ENCODE measurements around the gene KBTBD7. TPM values are rescaled to one million over a fixed set of nuclear protein-coding genes. Genes with fewer than 3 reads are reported as not detected.

KBTBD7 gene
- total RNA-seq (10 to 100 TPM; 11.1 to 11.8 TPM), polyA plus RNA-seq (1 to 10 TPM; 4.9 to 7.8 TPM)

DNA sequence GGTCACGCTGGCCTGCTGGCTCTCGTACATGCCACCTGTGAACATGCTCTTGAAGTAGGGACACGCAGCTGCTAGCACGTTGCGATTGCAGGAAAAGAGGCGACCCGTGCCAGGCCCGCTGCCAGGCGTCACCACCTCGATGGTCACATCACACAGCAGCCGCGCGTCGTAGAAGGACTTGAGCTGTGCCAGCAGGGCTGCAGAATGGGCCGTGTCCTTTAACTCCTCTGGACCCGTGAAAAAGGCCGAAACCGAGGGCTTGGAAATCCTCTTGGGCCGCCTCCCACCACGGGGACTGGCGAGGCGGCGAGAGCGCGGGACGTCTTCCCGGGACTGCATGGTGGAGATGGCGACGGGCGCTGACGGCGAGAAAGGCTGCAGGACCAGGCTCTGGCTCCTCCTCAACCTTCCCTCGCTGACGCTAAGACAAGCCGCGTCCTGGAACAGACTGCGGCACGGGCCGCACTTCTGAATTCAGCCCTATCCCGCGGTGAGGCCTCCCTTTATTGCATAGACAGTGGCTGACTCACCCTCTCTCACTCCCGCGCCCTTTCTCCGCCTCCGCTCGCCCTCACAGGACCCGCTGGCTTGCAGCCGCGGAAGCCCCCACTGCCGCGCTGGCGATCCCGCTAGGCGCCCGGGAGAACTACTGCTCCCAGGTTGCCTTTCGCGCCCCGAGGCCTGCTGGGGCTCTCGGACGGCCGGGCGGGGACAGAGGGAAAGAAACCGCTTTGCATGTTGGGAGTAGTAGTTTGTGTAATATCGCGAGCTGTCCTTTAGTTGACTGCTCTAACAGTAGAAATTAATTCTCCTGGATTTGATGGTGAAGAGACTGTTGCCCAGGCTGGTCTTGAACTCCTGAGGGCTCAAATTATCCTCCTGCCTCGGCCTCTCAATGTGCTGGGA, at the start of gene KBTBD7:
Gene KBTBD7 (minus strand): TSS at position 651 of the 906 bp plus-strand sequence. CDS start 312 bp downstream, at position 339.
- intact Hi-C loops (cut with micrococcal nuclease): loop anchor here (1.0 to 5.0 kb wide), 6 partner anchors 62 to 272 kb away; partner anchors contain the start of genes KBTBD6, MTRF1, NAA16 and WBP4
- Mint-ChIP-seq H3K4me3 (peak within 1 kb of the TSS; percentile 93 to 97 (median 94)), H3K27ac (peak within 1 kb of the TSS; percentile 72 to 97 (median 92)), H3K4me1 (peaks cover 23 to 45% (median 33%) of the 10 kb centered on the region in 4 donors), H3K36me3 (peaks cover 18 to 19% of the 10 kb centered on the region in 2 donors), H3K9me3 (peaks cover 0 to 3% (median 0%) of the 10 kb centered on the region in 8 donors), H3K27me3 (no peaks in the 10 kb centered on the region)
- ChIA-PET POLR2A (ENCODE audit: partially characterized antibody) (interaction anchor here (1.0 to 1.5 kb wide), 3 partner anchors 62 to 175 kb away, joined by 3 to 7 read pairs (median 5); partner anchors contain the start of genes ELF1, KBTBD6 and MTRF1), CTCF (ENCODE audit: partially characterized antibody) (interaction anchor here (1.0 kb wide), 2 partner anchors 58 to 133 kb away, joined by 3 to 5 read pairs; no protein-coding TSS in a partner anchor)
- Histone ChIP-seq H3K4me1 (ENCODE audit: insufficient read depth, low read length) (peaks cover 29% of the 10 kb centered on the region), H3K9me3 (ENCODE audit: control insufficient read depth in 1 of 2, low read length in 2 of 2) (no peaks in the 10 kb centered on the region), H3K4me3 (ENCODE audit: low read length in 2 of 2) (peak within 1 kb of the TSS; percentile 18 to 94), H3K27me3 (ENCODE audit: insufficient read depth, low read length) (no peaks in the 10 kb centered on the region), H3K36me3 (ENCODE audit: insufficient read depth, low read length) (no peaks in the 10 kb centered on the region), H3K27ac (ENCODE audit: low read depth, low read length) (peak within 1 kb of the TSS; percentile 72)
- peak; percentile 83 to 90 (median 86) for DNase-seq

DNA sequence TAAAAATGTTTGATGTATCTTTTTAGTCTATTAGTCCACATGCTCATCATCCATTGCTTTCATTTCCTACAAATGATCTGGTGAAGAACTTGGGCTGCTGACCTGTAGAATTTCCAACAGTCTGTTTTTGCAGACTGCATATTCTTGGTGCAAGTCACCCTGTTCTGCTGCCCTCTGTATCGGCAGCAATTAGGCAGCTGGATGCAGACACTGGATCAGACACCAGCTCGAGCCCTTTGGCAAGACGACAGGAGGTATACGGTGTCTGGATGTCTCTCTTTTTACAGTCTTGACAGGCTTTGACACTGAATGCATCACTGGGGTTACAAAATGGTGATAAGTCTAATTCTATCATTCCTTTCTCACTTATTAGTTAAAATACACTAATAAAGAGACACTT, 47.3 kb upstream of the KBTBD7 start:
- Mint-ChIP-seq H3K4me3 (no peak overlapping the region), H3K4me1 (no peaks in the 10 kb centered on the region), H3K27me3 (no peaks in the 10 kb centered on the region), H3K27ac (no peak overlapping the region), H3K36me3 (peaks cover 18 to 27% of the 10 kb centered on the region in 2 donors), H3K9me3 (no peaks in the 10 kb centered on the region)
- intact Hi-C loops (cut with micrococcal nuclease): no loop called here
- Histone ChIP-seq H3K27ac (ENCODE audit: low read depth, low read length) (no peak overlapping the region), H3K27me3 (ENCODE audit: insufficient read depth, low read length) (no peaks in the 10 kb centered on the region), H3K9me3 (ENCODE audit: control insufficient read depth in 1 of 2, low read length in 2 of 2) (no peaks in the 10 kb centered on the region), H3K36me3 (ENCODE audit: insufficient read depth, low read length) (no peaks in the 10 kb centered on the region), H3K4me1 (ENCODE audit: insufficient read depth, low read length) (no peaks in the 10 kb centered on the region), H3K4me3 (ENCODE audit: low read length in 2 of 2) (no peak overlapping the region)
- POLR2A ChIA-PET (ENCODE audit: partially characterized antibody): no interaction called here
- no peak for DNase-seq
- CTCF ChIA-PET (ENCODE audit: partially characterized antibody): no interaction called here

DNA sequence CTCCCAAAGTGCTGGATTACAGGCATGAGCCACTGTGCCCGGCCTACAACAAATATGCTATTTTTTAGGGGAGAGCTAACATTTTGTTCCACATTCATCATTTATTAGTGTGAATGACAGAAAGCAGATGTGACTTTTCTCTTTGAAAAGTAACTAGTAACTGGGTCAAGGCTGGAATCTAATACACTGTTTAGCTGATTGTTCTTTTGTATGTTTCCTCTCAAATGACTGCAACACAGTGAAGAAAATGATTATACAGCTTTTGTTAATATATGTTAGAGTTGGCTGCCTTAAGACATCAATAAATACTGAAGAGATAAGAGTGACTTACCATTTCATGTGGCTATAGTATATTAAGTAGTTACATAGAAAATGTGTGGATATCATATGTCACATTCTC, 42.0 kb upstream of the KBTBD7 start:
- Histone ChIP-seq H3K4me3 (ENCODE audit: low read length in 2 of 2) (no peak overlapping the region), H3K9me3 (ENCODE audit: control insufficient read depth in 1 of 2, low read length in 2 of 2) (no peaks in the 10 kb centered on the region), H3K27me3 (ENCODE audit: insufficient read depth, low read length) (no peaks in the 10 kb centered on the region), H3K36me3 (ENCODE audit: insufficient read depth, low read length) (no peaks in the 10 kb centered on the region), H3K4me1 (ENCODE audit: insufficient read depth, low read length) (no peaks in the 10 kb centered on the region), H3K27ac (ENCODE audit: low read depth, low read length) (no peak overlapping the region)
- Mint-ChIP-seq H3K27me3 (no peaks in the 10 kb centered on the region), H3K36me3 (peaks cover 51 to 56% of the 10 kb centered on the region in 2 donors), H3K4me1 (peaks cover 0 to 2% (median 0%) of the 10 kb centered on the region in 4 donors), H3K4me3 (no peak overlapping the region), H3K9me3 (peaks cover 0 to 1% (median 0%) of the 10 kb centered on the region in 8 donors), H3K27ac (no peak overlapping the region)
- intact Hi-C loops (cut with micrococcal nuclease): no loop called here
- DNase-seq: no peak
- ChIA-PET POLR2A (ENCODE audit: partially characterized antibody) (no interaction called here), CTCF (ENCODE audit: partially characterized antibody) (interaction anchor here (0.9 kb wide), 1 partner anchor 183 kb away, joined by 3 read pairs; no protein-coding TSS in a partner anchor)

DNA sequence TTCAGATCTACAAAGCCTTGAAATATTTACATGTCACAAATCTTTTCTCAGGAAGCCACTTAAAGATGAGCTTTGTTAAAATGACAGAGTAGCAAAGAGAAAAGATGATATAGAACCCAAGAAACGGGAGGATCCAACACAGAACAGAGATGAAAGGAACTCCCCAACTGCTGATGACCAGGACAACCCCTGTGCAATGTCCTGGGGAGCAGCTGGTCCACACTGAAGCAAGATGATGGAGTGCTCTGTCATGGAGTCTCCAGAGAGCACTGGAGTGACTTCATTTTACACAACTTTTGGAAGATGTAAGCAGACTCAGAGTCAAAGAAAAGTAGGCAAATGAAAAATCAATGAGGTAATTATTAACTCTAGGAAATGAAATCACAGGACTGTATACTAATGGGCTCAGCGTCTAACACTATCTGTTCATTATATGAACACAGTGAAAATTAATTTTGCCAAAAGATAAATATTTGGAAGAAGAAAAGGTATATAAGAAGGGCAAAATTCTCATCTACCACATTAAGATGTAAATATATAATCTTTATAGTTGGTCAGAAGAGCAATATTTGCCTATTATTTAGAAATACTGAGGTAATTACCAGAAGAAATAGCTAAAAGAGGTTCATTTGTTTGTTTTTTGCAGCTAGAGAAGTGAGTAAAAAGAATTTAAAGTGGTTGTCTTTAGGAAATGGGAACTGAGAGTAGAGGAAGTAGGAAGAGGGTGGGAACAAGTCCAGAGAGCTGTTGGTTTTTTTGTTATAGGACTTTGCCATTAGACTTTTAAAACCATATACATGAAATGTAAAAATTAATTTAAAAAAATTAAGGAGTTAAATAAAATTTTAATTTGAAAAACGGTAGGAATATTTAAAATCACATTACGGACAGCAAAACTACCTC, 38.5 kb upstream of the KBTBD7 start:
- Histone ChIP-seq H3K9me3 (ENCODE audit: control insufficient read depth in 1 of 2, low read length in 2 of 2) (no peaks in the 10 kb centered on the region), H3K27me3 (ENCODE audit: insufficient read depth, low read length) (no peaks in the 10 kb centered on the region), H3K4me1 (ENCODE audit: insufficient read depth, low read length) (no peaks in the 10 kb centered on the region), H3K36me3 (ENCODE audit: insufficient read depth, low read length) (no peaks in the 10 kb centered on the region), H3K27ac (ENCODE audit: low read depth, low read length) (no peak overlapping the region), H3K4me3 (ENCODE audit: low read length in 2 of 2) (no peak overlapping the region)
- no peak overlapping the region for H3K4me3 Mint-ChIP-seq
- H3K36me3 Mint-ChIP-seq: peaks cover 41 to 45% of the 10 kb centered on the region in 2 donors
- H3K27me3 Mint-ChIP-seq: no peaks in the 10 kb centered on the region
- H3K9me3 Mint-ChIP-seq: peaks cover 0 to 1% (median 0%) of the 10 kb centered on the region in 8 donors
- peaks cover 0 to 2% (median 0%) of the 10 kb centered on the region in 4 donors for H3K4me1 Mint-ChIP-seq
- peak overlapping the region in 1 of 7 donors; percentile 79 for H3K27ac Mint-ChIP-seq
- CTCF ChIA-PET (ENCODE audit: partially characterized antibody): interaction anchor here (1.9 to 2.9 kb wide), 2 partner anchors 10 to 178 kb away, joined by 5 to 12 read pairs; no protein-coding TSS in a partner anchor
- POLR2A ChIA-PET (ENCODE audit: partially characterized antibody): no interaction called here
- no peak for DNase-seq
- intact Hi-C loops (cut with micrococcal nuclease): no loop called here

DNA sequence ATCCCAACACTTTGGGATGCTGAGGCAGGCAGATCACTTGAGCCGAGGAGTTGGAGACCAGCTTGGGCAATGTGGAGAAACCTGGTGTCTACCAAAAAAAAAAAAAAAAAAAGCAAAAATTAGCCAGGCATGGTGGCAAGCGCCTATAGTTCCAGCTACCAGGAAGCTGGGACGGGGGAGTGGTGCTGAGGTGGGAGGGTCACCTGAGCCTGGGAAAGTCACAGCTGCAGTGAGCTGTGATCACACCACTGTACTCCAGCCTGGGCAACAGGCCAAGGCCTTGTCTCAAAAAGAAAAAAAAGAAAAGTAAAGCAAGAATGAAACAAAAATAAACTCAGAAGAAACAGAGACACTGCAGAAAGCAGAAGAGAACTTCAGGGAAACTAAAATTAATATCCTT, 37.4 kb upstream of the KBTBD7 start:
- CTCF ChIA-PET (ENCODE audit: partially characterized antibody): interaction anchor here (2.9 kb wide), 1 partner anchor 9 kb away, joined by 12 read pairs; no protein-coding TSS in a partner anchor
- no peaks in the 10 kb centered on the region for H3K27me3 Mint-ChIP-seq
- no peak overlapping the region for H3K4me3 Mint-ChIP-seq
- POLR2A ChIA-PET (ENCODE audit: partially characterized antibody): no interaction called here
- peak overlapping the region in 1 of 7 donors; percentile 20 for H3K27ac Mint-ChIP-seq
- no peaks in the 10 kb centered on the region for H3K4me1 ChIP-seq (ENCODE audit: insufficient read depth, low read length)
- no peak overlapping the region for H3K4me3 ChIP-seq (ENCODE audit: low read length in 2 of 2)
- DNase-seq: no peak
- no peaks in the 10 kb centered on the region for H3K9me3 ChIP-seq (ENCODE audit: control insufficient read depth in 1 of 2, low read length in 2 of 2)
- H3K36me3 ChIP-seq (ENCODE audit: insufficient read depth, low read length): no peaks in the 10 kb centered on the region
- no peaks in the 10 kb centered on the region for H3K27me3 ChIP-seq (ENCODE audit: insufficient read depth, low read length)
- H3K9me3 Mint-ChIP-seq: peaks cover 0 to 1% (median 0%) of the 10 kb centered on the region in 8 donors
- H3K36me3 Mint-ChIP-seq: peaks cover 45 to 47% of the 10 kb centered on the region in 2 donors
- intact Hi-C loops (cut with micrococcal nuclease): no loop called here
- H3K27ac ChIP-seq (ENCODE audit: low read depth, low read length): no peak overlapping the region
- peaks cover 0 to 2% (median 0%) of the 10 kb centered on the region in 4 donors for H3K4me1 Mint-ChIP-seq

DNA sequence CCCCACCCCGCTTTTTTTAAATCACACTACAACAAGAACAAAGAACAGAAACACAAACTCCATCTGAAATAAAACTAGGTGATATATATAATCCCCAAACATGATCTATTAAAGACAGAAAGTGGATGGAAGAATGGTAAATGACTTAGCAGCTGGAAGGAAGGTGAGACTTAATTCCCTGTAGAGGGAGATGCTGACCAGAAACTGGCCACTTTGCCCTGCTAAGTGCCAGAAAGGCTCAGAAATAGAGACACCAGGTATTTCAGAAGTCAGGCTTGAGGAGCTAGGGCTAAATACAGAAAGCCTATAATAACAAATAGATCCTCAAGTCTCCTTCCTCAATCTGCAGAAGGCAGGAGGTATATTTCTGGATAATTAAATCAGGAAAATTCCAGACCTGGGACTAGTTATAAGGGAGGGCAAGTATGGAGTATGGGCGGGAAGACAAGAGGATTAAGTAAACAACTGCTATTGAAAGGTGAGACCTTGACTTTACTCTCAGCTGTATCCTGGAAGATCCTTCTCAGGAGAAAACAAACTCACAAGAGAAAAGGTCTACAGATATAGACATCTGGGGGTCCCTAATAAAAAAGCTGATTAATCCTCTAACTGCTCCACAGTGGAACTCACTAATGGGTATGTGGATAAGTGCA, 36.8 kb upstream of the KBTBD7 start:
- Histone ChIP-seq H3K27ac (ENCODE audit: low read depth, low read length) (no peak overlapping the region), H3K9me3 (ENCODE audit: control insufficient read depth in 1 of 2, low read length in 2 of 2) (no peaks in the 10 kb centered on the region), H3K36me3 (ENCODE audit: insufficient read depth, low read length) (no peaks in the 10 kb centered on the region), H3K4me3 (ENCODE audit: low read length in 2 of 2) (no peak overlapping the region), H3K27me3 (ENCODE audit: insufficient read depth, low read length) (no peaks in the 10 kb centered on the region), H3K4me1 (ENCODE audit: insufficient read depth, low read length) (no peaks in the 10 kb centered on the region)
- Mint-ChIP-seq H3K27ac (peak overlapping the region in 2 of 7 donors; percentile 20 to 72), H3K36me3 (peaks cover 39 to 47% of the 10 kb centered on the region in 2 donors), H3K4me3 (no peak overlapping the region), H3K4me1 (peaks cover 0 to 2% (median 0%) of the 10 kb centered on the region in 4 donors), H3K27me3 (no peaks in the 10 kb centered on the region), H3K9me3 (peaks cover 0 to 1% (median 0%) of the 10 kb centered on the region in 8 donors)
- DNase-seq: no peak
- intact Hi-C loops (cut with micrococcal nuclease): no loop called here
- CTCF ChIA-PET (ENCODE audit: partially characterized antibody): interaction anchor here (2.9 kb wide), 1 partner anchor 8 kb away, joined by 12 read pairs; no protein-coding TSS in a partner anchor
- POLR2A ChIA-PET (ENCODE audit: partially characterized antibody): no interaction called here
